CD4-positive, alpha-beta T cell treated with Interleukin-17A for 4 hours (primary cell): ENCODE data around the gene DACH1.
"Not testable (repeated sequence)": the region's sequence is repeated elsewhere in the genome, so short reads cannot be mapped to it uniquely, and the experiment has no call there.

Source experiments
- DNase-seq: peaks from one replicate; pipeline ENCODE4 v3.0.0-alpha.2; 2020; ENCODE audit warnings: mixed read lengths

The DACH1 gene

GRCh38 chr13:71828117-71828516 lies 38.9 kb downstream of the DACH1 start:
- DNase-seq, result no peak

- no peak for DNase-seq
These were observed 39.8 kb downstream of the DACH1 start for GRCh38 chr13:71827241-71827640.

GRCh38 chr13:71820699-71821098 lies 46.3 kb downstream of the DACH1 start:
- no peak for DNase-seq

- DNase-seq, result no peak
These were observed 49.7 kb downstream of the DACH1 start for GRCh38 chr13:71817335-71817734.

- DNase-seq, result no peak
These were observed 52.1 kb downstream of the DACH1 start for GRCh38 chr13:71814806-71815360.

- DNase-seq, result no peak
These were observed 53.8 kb downstream of the DACH1 start for GRCh38 chr13:71813187-71813586.

GRCh38 chr13:71811344-71811743 lies 55.7 kb downstream of the DACH1 start:
- no peak for DNase-seq

GRCh38 chr13:71808708-71809107 lies 58.3 kb downstream of the DACH1 start:
- DNase-seq, result no peak

GRCh38 chr13:71806886-71807285 lies 60.1 kb downstream of the DACH1 start:
- no peak for DNase-seq

- no peak for DNase-seq
These were observed 63.9 kb downstream of the DACH1 start for GRCh38 chr13:71803066-71803465.

GRCh38 chr13:71801781-71802180 lies 65.2 kb downstream of the DACH1 start:
- DNase-seq, result no peak

- DNase-seq, result no peak
These were observed 65.7 kb downstream of the DACH1 start for GRCh38 chr13:71801165-71801760.

- no peak for DNase-seq
These were observed 67.7 kb downstream of the DACH1 start for GRCh38 chr13:71799324-71799723.

- DNase-seq, result no peak
These were observed 68.3 kb downstream of the DACH1 start for GRCh38 chr13:71798707-71799106.

- DNase-seq, result no peak
These were observed 69.5 kb downstream of the DACH1 start for GRCh38 chr13:71797517-71797916.

- no peak for DNase-seq
These were observed 77.2 kb downstream of the DACH1 start for GRCh38 chr13:71789693-71790329.

- DNase-seq, result no peak
These were observed 78.0 kb downstream of the DACH1 start for GRCh38 chr13:71789037-71789436.

- no peak for DNase-seq
These were observed 79.6 kb downstream of the DACH1 start for GRCh38 chr13:71787414-71787813.

GRCh38 chr13:71786875-71787274 lies 80.1 kb downstream of the DACH1 start:
- no peak for DNase-seq

GRCh38 chr13:71785361-71785760 lies 81.6 kb downstream of the DACH1 start:
- DNase-seq, result no peak

- no peak for DNase-seq
These were observed 86.5 kb downstream of the DACH1 start for GRCh38 chr13:71780546-71780945.

- not testable (repeated sequence) for DNase-seq
These were observed 88.0 kb downstream of the DACH1 start for GRCh38 chr13:71778998-71779397.

GRCh38 chr13:71775966-71776365 lies 91.0 kb downstream of the DACH1 start:
- DNase-seq, result no peak

- DNase-seq, result no peak
These were observed 92.1 kb downstream of the DACH1 start for GRCh38 chr13:71774863-71775262.

GRCh38 chr13:71773531-71773930 lies 93.5 kb downstream of the DACH1 start:
- DNase-seq, result no peak
